ENCODE measurements around the gene C1QBP.
"Not testable (repeated sequence)": the region's sequence is repeated elsewhere in the genome, so short reads cannot be mapped to it uniquely, and the experiment has no call there.

C1QBP gene

DNA sequence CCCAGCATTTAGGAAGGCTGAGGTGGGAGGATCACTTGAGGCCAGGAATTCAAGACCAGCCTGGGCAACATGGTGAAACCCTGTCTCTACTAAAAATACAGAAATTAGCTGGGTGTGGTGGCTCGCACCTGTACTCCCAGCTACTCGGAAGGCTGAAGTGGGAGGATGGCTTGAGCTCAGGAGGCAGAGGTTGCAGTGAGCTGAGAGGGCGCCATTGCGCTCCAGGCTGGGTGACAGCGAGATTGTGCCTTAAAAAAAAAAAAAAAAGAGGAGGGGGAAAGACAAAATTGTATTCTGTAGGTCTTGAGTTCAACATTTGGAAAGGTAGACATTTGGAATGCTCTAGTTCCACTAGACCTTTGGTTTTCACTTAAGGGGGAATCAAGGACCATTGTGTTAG, 7.7 kb downstream of the C1QBP start:
- H3K27ac ChIP-seq (ENCODE audit: low read depth, low read length); H2BK15ac ChIP-seq (replicated peaks; ENCODE audit: low read depth); H3K9ac ChIP-seq (ENCODE audit: low read length); H4K5ac ChIP-seq (ENCODE audit: low read length); H3K4me3 ChIP-seq (ENCODE audit: low read length); H2BK120ac ChIP-seq (ENCODE audit: low read depth, low read length); H3K79me1 ChIP-seq (ENCODE audit: low read length); H3K27me3 ChIP-seq (ENCODE audit: insufficient read depth, low read length, poor library complexity); H3K23ac ChIP-seq (ENCODE audit: low read length); H3K56ac ChIP-seq (ENCODE audit: low read length); H3K4me1 ChIP-seq (ENCODE audit: control insufficient read depth, low read depth, low read length); H4K8ac ChIP-seq (ENCODE audit: low read depth, low read length); H3K4ac ChIP-seq (ENCODE audit: low read depth, low read length); H3K4me2 ChIP-seq (ENCODE audit: low read length); H2AK5ac ChIP-seq (ENCODE audit: low read length); H2BK5ac ChIP-seq (ENCODE audit: low read length); H3K18ac ChIP-seq (ENCODE audit: low read length): not testable (repeated sequence)
- WGBS (ENCODE audit: extremely low coverage, insufficient coverage, low lambda C conversion rate) = no CpG with 5 or more reads among the region's 5 CpGs
- peak; percentile 34 for DNase-seq
- H3K79me2 ChIP-seq (ENCODE audit: control insufficient read depth, insufficient read depth, low read length) = peaks cover 11% of the 10 kb centered on the region
- peaks cover 24% of the 10 kb centered on the region for H3K36me3 ChIP-seq (ENCODE audit: control insufficient read depth, insufficient read depth, low read length)

GRCh38 chr17:5430413-5430999, 8.4 kb downstream of the C1QBP start:
- Histone ChIP-seq H3K27me3 (ENCODE audit: insufficient read depth, low read length, poor library complexity) (no peaks in the 10 kb centered on the region), H2BK5ac (ENCODE audit: low read length) (no peak overlapping the region), H3K4me3 (ENCODE audit: low read length) (no peak overlapping the region), H3K4me2 (ENCODE audit: low read length) (no peak overlapping the region), H4K5ac (ENCODE audit: low read length) (no peak overlapping the region), H3K36me3 (ENCODE audit: control insufficient read depth, insufficient read depth, low read length) (peaks cover 24% of the 10 kb centered on the region), H2BK120ac (ENCODE audit: low read depth, low read length) (no peak overlapping the region), H3K4ac (ENCODE audit: low read depth, low read length) (no peak overlapping the region), H3K9ac (ENCODE audit: low read length) (no peak overlapping the region), H3K79me1 (ENCODE audit: low read length) (peaks cover 3% of the 10 kb centered on the region), H2BK15ac (replicated peaks; ENCODE audit: low read depth) (no peak overlapping the region), H4K8ac (ENCODE audit: low read depth, low read length) (no peak overlapping the region), H3K18ac (ENCODE audit: low read length) (no peak overlapping the region), H3K56ac (ENCODE audit: low read length) (no peak overlapping the region), H3K4me1 (ENCODE audit: control insufficient read depth, low read depth, low read length) (no peaks in the 10 kb centered on the region), H3K79me2 (ENCODE audit: control insufficient read depth, insufficient read depth, low read length) (peaks cover 7% of the 10 kb centered on the region), H3K27ac (ENCODE audit: low read depth, low read length) (no peak overlapping the region), H2AK5ac (ENCODE audit: low read length) (no peak overlapping the region), H3K23ac (ENCODE audit: low read length) (no peak overlapping the region)
- DNase-seq = no peak
- WGBS (ENCODE audit: extremely low coverage, insufficient coverage, low lambda C conversion rate) = no CpG with 5 or more reads among the region's 3 CpGs

GRCh38 chr17:5429191-5429887, 9.6 kb downstream of the C1QBP start:
- Histone ChIP-seq H3K18ac (ENCODE audit: low read length) (no peak overlapping the region), H3K4me3 (ENCODE audit: low read length) (no peak overlapping the region), H3K9ac (ENCODE audit: low read length) (no peak overlapping the region), H4K5ac (ENCODE audit: low read length) (no peak overlapping the region), H2BK120ac (ENCODE audit: low read depth, low read length) (no peak overlapping the region), H3K4ac (ENCODE audit: low read depth, low read length) (no peak overlapping the region), H3K23ac (ENCODE audit: low read length) (no peak overlapping the region), H3K79me1 (ENCODE audit: low read length) (no peaks in the 10 kb centered on the region), H4K8ac (ENCODE audit: low read depth, low read length) (no peak overlapping the region), H2BK5ac (ENCODE audit: low read length) (no peak overlapping the region), H3K79me2 (ENCODE audit: control insufficient read depth, insufficient read depth, low read length) (no peaks in the 10 kb centered on the region), H3K4me2 (ENCODE audit: low read length) (no peak overlapping the region), H2BK15ac (replicated peaks; ENCODE audit: low read depth) (no peak overlapping the region), H3K56ac (ENCODE audit: low read length) (no peak overlapping the region), H3K36me3 (ENCODE audit: control insufficient read depth, insufficient read depth, low read length) (peaks cover 16% of the 10 kb centered on the region), H3K27me3 (ENCODE audit: insufficient read depth, low read length, poor library complexity) (no peaks in the 10 kb centered on the region), H3K27ac (ENCODE audit: low read depth, low read length) (no peak overlapping the region), H2AK5ac (ENCODE audit: low read length) (no peak overlapping the region), H3K4me1 (ENCODE audit: control insufficient read depth, low read depth, low read length) (no peaks in the 10 kb centered on the region)
- no peak for DNase-seq
- WGBS (ENCODE audit: extremely low coverage, insufficient coverage, low lambda C conversion rate) = no CpG with 5 or more reads among the region's 3 CpGs

GRCh38 chr17:5425826-5426225, 13.1 kb downstream of the C1QBP start:
- Histone ChIP-seq H3K4ac (ENCODE audit: low read depth, low read length) (no peak overlapping the region), H3K4me1 (ENCODE audit: control insufficient read depth, low read depth, low read length) (no peaks in the 10 kb centered on the region), H3K79me1 (ENCODE audit: low read length) (peaks cover 2% of the 10 kb centered on the region), H4K8ac (ENCODE audit: low read depth, low read length) (no peak overlapping the region), H2BK5ac (ENCODE audit: low read length) (no peak overlapping the region), H2BK15ac (replicated peaks; ENCODE audit: low read depth) (no peak overlapping the region), H3K27me3 (ENCODE audit: insufficient read depth, low read length, poor library complexity) (no peaks in the 10 kb centered on the region), H3K18ac (ENCODE audit: low read length) (no peak overlapping the region), H2BK120ac (ENCODE audit: low read depth, low read length) (no peak overlapping the region), H3K9ac (ENCODE audit: low read length) (no peak overlapping the region), H3K4me3 (ENCODE audit: low read length) (no peak overlapping the region), H3K27ac (ENCODE audit: low read depth, low read length) (no peak overlapping the region), H2AK5ac (ENCODE audit: low read length) (no peak overlapping the region), H3K36me3 (ENCODE audit: control insufficient read depth, insufficient read depth, low read length) (peaks cover 3% of the 10 kb centered on the region), H3K4me2 (ENCODE audit: low read length) (no peak overlapping the region), H3K79me2 (ENCODE audit: control insufficient read depth, insufficient read depth, low read length) (peaks cover 8% of the 10 kb centered on the region), H3K23ac (ENCODE audit: low read length) (no peak overlapping the region), H4K5ac (ENCODE audit: low read length) (no peak overlapping the region), H3K56ac (ENCODE audit: low read length) (no peak overlapping the region)
- no CpG with 5 or more reads among the region's 3 CpGs for WGBS (ENCODE audit: extremely low coverage, insufficient coverage, low lambda C conversion rate)
- no peak for DNase-seq

- Histone ChIP-seq H2BK5ac (ENCODE audit: low read length) (no peak overlapping the region), H3K4me2 (ENCODE audit: low read length) (no peak overlapping the region), H3K27ac (ENCODE audit: low read depth, low read length) (no peak overlapping the region), H4K8ac (ENCODE audit: low read depth, low read length) (no peak overlapping the region), H3K27me3 (ENCODE audit: insufficient read depth, low read length, poor library complexity) (no peaks in the 10 kb centered on the region), H3K79me1 (ENCODE audit: low read length) (peaks cover 4% of the 10 kb centered on the region), H2BK15ac (replicated peaks; ENCODE audit: low read depth) (no peak overlapping the region), H3K9ac (ENCODE audit: low read length) (no peak overlapping the region), H3K36me3 (ENCODE audit: control insufficient read depth, insufficient read depth, low read length) (peaks cover 3% of the 10 kb centered on the region), H3K18ac (ENCODE audit: low read length) (no peak overlapping the region), H3K56ac (ENCODE audit: low read length) (no peak overlapping the region), H3K4ac (ENCODE audit: low read depth, low read length) (no peak overlapping the region), H3K23ac (ENCODE audit: low read length) (no peak overlapping the region), H2AK5ac (ENCODE audit: low read length) (no peak overlapping the region), H4K5ac (ENCODE audit: low read length) (no peak overlapping the region), H3K4me1 (ENCODE audit: control insufficient read depth, low read depth, low read length) (no peaks in the 10 kb centered on the region), H3K79me2 (ENCODE audit: control insufficient read depth, insufficient read depth, low read length) (peaks cover 16% of the 10 kb centered on the region), H2BK120ac (ENCODE audit: low read depth, low read length) (no peak overlapping the region), H3K4me3 (ENCODE audit: low read length) (no peak overlapping the region)
- DNase-seq = no peak
- no CpG with 5 or more reads among the region's 1 CpG for WGBS (ENCODE audit: extremely low coverage, insufficient coverage, low lambda C conversion rate)
Observed at GRCh38 chr17:5424909-5425308, 14.0 kb downstream of the C1QBP start.

- Histone ChIP-seq H3K56ac (ENCODE audit: low read length) (no peak overlapping the region), H3K27me3 (ENCODE audit: insufficient read depth, low read length, poor library complexity) (no peaks in the 10 kb centered on the region), H4K5ac (ENCODE audit: low read length) (no peak overlapping the region), H3K18ac (ENCODE audit: low read length) (no peak overlapping the region), H3K4ac (ENCODE audit: low read depth, low read length) (no peak overlapping the region), H3K9ac (ENCODE audit: low read length) (no peak overlapping the region), H2BK120ac (ENCODE audit: low read depth, low read length) (no peak overlapping the region), H2BK5ac (ENCODE audit: low read length) (no peak overlapping the region), H3K4me3 (ENCODE audit: low read length) (no peak overlapping the region), H2AK5ac (ENCODE audit: low read length) (no peak overlapping the region), H4K8ac (ENCODE audit: low read depth, low read length) (no peak overlapping the region), H2BK15ac (replicated peaks; ENCODE audit: low read depth) (no peak overlapping the region), H3K79me2 (ENCODE audit: control insufficient read depth, insufficient read depth, low read length) (peaks cover 31% of the 10 kb centered on the region), H3K4me1 (ENCODE audit: control insufficient read depth, low read depth, low read length) (no peaks in the 10 kb centered on the region), H3K23ac (ENCODE audit: low read length) (no peak overlapping the region), H3K4me2 (ENCODE audit: low read length) (no peak overlapping the region), H3K27ac (ENCODE audit: low read depth, low read length) (no peak overlapping the region), H3K36me3 (ENCODE audit: control insufficient read depth, insufficient read depth, low read length) (no peaks in the 10 kb centered on the region), H3K79me1 (ENCODE audit: low read length) (peaks cover 4% of the 10 kb centered on the region)
- DNase-seq = no peak
- no CpG with 5 or more reads among the region's 2 CpGs for WGBS (ENCODE audit: extremely low coverage, insufficient coverage, low lambda C conversion rate)
Observed at GRCh38 chr17:5422505-5422904, 16.4 kb downstream of the C1QBP start.
